GM19455 (cell line): ENCODE data around the gene AFF1.
"Not testable (repeated sequence)": the region's sequence is repeated elsewhere in the genome, so short reads cannot be mapped to it uniquely, and the experiment has no call there.

ENCODE experiments used
- ATAC-seq: cut with Tn5 transposase; IDR thresholded peaks from one replicate; pipeline ENCODE4 v1.9.1; 2021; ENCODE audit not compliant: unreplicated experiment

AFF1 gene

DNA sequence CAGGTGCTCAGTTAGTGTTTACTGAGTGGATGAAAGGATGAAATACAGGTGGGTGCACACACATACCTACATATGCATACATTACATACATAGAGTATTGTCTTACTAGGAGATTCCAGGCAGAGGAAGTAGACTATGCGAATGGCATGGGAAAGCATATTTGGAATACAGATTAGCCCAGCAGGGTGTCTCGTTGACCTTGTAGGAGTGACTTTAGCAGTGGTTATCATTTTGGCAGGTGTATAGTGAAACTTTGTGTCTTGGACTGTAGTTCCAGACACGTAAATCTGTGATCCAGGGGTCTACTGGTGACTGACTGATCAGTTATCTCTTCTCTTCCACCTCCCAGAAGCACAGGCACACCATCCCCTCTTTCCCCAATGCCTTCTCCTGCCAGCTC is 199.3 kb downstream of the AFF1 start:
- ATAC-seq = no peak

- ATAC-seq = no peak
Measured at GRCh38 chr4:87141428-87141827, 206.6 kb downstream of the AFF1 start.

DNA sequence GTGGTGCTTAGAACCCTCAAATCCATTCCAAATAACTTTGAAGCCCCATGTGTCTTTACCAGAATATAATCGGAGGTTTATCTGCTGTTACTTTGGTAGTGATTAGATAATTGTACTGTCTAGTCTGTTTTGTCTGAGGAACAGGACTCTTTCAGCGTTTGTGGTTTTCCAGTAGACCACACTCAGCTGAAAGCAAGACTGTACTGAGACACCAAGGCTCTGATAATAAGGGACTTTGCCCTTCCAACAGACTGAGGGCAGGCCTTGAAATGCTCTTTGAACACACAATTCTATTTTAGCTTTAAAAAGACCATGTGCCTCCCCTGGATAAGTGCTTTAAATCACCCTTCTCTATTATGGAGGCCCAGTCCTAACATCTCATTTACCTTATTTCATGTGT is 209.5 kb downstream of the AFF1 start:
- ATAC-seq = no peak

GRCh38 chr4:87145934-87146333 is 211.1 kb downstream of the AFF1 start:
- not testable (repeated sequence) for ATAC-seq

DNA sequence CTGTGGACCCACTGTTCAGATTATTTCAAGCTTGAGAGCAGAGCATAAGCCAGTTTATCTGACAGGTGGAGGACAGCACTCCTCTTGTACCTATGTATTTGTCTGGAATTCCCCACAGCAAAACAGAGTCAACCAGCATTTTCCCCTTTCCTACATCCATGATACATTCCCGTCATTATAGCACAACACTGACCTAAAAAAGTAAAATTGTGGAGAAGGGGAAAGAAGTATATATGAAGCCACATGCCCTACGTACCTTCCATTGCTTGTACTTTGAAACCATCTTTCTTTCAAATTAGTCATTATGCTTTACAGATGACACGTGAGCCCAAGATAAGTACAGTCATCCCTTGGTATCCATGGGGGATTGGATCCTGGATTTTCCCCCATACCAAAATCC is 212.3 kb downstream of the AFF1 start:
- no peak for ATAC-seq

DNA sequence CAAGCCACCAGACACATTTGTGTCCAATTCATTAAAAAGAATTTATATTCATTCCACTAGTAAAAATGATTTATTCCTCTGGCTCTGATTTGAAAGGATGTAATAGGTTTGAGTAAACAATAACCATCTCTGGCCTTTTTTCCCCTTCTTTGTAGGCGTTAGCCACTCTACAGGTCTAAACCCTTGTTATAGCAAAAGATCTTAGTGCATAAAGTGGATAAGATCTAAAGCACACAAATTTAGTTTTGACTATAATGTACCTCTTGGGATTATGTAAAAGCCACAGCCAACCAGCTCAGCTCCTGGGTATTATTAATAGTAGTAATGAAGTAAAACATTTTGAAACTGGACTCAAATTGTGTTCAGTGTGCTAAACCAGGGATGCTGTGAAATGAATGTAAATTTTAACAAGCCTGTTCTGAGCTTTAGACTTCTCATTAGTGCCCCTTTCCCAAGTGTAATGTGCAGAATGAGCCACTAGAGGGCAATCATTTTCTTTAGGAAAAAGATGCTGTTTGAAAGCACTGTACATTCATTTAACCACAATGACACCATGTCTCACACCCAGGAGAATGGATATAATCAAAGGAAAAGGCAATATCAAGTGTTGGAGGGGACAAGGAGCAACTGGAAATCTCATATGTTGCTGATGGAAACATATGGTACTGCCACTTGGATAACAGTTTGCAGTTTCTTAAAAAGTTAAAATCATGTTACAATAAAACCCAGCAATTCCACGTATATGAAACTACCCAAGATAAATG is 215.9 kb downstream of the AFF1 start:
- ATAC-seq = peak; percentile 50

DNA sequence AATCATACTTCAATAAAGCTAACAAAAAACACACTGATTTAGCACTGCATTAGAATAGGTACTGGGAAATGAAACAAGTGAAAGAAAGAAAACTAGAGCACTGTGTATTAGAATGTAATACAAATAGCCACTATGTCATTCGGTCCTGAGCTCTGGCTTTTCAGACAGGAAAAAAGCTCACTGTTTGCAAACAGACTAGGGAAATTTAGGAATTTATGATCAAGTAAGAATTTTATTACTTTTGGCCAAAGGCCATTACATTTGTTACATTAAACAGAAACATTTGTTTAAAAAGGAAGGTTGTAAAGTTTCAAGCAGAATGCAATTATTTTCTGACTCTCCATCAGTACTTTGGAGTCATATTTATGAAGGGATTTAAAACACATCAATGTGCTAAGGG is 216.9 kb downstream of the AFF1 start:
- no peak for ATAC-seq

DNA sequence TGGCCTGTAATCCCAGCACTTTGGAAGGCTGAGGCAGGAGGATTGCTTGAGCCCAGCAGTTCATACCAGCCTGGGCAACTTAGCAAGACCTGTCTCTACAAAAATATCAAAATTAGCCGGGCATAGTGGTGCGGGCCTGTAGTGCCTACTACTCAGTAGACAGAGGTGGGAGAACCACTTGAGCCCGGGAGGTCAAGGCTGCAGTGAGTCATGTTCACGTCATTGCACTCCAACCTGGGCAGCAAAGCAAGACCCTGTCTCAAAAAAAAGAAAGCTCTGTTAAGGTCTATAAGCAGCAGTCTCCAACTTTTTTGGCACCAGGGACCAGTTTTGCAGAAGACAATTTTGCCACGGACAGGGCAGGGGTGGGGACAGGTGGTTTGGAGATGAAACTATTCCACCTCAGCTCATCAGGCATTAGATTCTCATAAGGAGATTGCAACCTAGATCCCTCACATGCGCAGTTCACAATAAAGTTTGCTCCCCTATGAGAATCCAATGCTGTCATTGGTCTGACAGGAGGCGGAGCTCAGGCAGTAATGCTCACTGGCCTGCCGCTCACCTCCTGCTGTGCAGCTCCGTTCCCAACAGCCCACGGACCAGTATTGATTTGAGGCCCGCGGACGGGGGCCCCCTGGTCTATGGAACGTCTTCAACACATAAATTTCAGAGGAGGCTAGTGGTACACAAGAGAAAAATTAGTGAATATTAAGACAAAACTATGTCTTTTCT is 217.7 kb downstream of the AFF1 start:
- ATAC-seq = no peak

- no peak for ATAC-seq
Measured at GRCh38 chr4:87153078-87153870, 218.5 kb downstream of the AFF1 start.

GRCh38 chr4:87165892-87166291 is 231.1 kb downstream of the AFF1 start:
- no peak for ATAC-seq

GRCh38 chr4:87166296-87166854 is 231.6 kb downstream of the AFF1 start:
- ATAC-seq = no peak

DNA sequence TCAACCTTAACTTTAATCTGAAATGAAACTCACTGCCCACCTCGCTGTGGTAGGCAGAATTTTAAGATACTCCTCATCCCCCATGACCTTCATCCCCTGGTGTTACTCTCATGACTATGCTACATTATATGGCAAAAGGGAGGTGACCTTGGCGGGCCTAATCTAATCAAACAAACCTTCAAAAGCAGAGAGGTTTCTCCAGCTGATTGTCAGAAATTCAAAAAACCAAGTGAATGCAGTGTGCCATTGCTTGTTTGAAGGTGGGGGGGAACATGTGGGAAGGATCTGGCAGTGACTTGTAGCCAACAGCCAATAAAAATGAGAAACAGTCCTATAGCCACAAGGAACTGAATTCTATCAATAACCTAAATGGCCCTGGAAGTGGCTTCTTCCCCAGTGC is 237.1 kb downstream of the AFF1 start:
- ATAC-seq = no peak

DNA sequence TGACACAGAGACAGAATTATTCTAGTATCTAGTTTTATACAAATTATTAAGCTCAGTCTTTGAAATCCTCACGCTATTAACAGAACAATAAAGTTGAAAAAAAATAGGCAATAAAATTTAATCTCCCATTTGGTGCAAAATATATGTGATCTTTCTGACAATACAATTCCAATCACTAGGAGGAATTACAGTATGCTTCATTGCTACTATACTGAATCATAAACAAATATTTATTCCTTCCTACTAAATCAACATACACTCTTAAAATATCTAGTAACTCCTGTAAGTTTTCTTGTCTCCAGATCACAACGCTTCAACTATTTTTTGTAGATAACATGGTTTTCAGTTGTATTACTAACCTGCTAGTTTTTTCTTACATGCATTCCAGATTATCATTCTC is 239.9 kb downstream of the AFF1 start:
- no peak for ATAC-seq

DNA sequence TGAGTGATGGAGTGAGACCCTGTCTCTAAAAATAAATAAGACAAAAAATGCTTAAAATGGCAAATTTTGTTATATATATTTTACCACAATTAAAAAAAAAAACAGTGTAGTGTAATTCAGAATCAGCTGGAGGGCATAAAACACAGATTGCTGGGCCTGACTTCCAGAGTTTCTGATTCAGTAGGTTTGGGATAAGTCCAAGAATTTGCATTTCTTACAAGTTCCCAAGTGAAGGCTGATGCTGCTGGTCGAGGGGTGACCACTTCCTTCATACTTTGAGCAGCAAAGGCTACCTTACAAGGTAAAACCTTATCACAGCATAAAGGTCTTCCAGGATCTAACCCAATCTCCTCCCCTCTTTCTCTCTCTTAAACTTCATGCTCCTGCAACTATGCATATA is 244.9 kb downstream of the AFF1 start:
- ATAC-seq = no peak

DNA sequence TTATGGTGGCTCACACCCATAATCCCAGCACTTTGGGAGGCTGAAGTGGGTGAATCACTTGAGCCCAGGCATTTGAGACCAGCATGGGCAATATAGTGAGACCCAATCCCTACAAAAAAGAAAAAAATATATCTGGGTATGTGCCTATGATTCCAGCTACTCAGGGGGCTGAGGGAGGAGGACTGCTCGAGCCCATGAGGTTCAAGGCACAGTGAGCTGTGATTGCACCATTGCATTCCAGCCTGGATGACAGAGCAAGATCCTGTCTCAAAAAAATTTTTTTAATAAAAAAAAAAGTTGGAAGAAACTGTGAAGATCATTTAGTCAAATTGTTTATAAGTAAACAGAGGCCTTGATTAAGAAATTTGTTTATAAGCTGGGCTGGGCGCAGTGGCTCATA is 246.0 kb downstream of the AFF1 start:
- no peak for ATAC-seq

- ATAC-seq = no peak
Measured at GRCh38 chr4:87185146-87185870, 250.5 kb downstream of the AFF1 start.

- ATAC-seq = no peak
Measured at GRCh38 chr4:87188048-87188447, 253.2 kb downstream of the AFF1 start.

DNA sequence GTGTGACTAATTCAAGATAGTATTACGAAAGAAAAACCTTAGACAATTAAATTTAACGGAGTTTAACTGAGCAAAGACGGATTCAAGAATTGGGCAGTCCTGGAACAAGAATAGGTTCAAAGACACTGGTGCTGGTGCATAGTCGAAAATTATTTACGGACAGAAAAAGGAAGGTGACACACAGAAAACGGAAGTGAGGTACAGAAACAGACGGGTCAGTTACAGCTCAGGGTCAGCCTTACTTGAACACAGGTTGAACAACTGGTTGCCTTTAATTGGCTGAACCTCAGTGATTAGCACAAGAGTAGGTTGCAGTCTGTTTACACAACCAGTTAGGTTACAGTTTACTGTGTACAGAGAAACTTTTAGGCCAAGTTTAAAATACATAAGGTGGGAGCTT is 254.1 kb downstream of the AFF1 start:
- no peak for ATAC-seq
